GM21737 (cell line): ENCODE data around the gene ABHD12.

Source experiments
- ATAC-seq: cut with Tn5 transposase; IDR thresholded peaks from one replicate; pipeline ENCODE4 v1.9.1; 2021; ENCODE audit warnings: mild to moderate bottlenecking, moderate library complexity; ENCODE audit not compliant: unreplicated experiment

The ABHD12 gene

GRCh38 chr20:25292176-25292891, 98.3 kb downstream of the ABHD12 start:
- ATAC-seq = no peak

- no peak for ATAC-seq
Observed at GRCh38 chr20:25291432-25292133, 99.1 kb downstream of the ABHD12 start.

- no peak for ATAC-seq
Observed at GRCh38 chr20:25290646-25291431, 99.8 kb downstream of the ABHD12 start.

GRCh38 chr20:25289886-25290597, 100.6 kb downstream of the ABHD12 start:
- ATAC-seq = no peak

GRCh38 chr20:25288291-25289181, 102.1 kb downstream of the ABHD12 start:
- ATAC-seq = peak; percentile 84

- ATAC-seq = no peak
Observed at GRCh38 chr20:25287631-25288290, 102.9 kb downstream of the ABHD12 start.

- no peak for ATAC-seq
Observed at GRCh38 chr20:25286917-25287316, 103.7 kb downstream of the ABHD12 start.

GRCh38 chr20:25285856-25286798, 104.5 kb downstream of the ABHD12 start:
- no peak for ATAC-seq

GRCh38 chr20:25285091-25285647, 105.5 kb downstream of the ABHD12 start:
- no peak for ATAC-seq

- ATAC-seq = no peak
Observed at GRCh38 chr20:25284131-25284601, 106.5 kb downstream of the ABHD12 start.

GRCh38 chr20:25283221-25283951, 107.2 kb downstream of the ABHD12 start:
- ATAC-seq = no peak

GRCh38 chr20:25282796-25283195, 107.8 kb downstream of the ABHD12 start:
- no peak for ATAC-seq

- peak; percentile 4 for ATAC-seq
Observed at GRCh38 chr20:25282034-25282781, 108.4 kb downstream of the ABHD12 start.

- ATAC-seq = peak; percentile 61
Observed at GRCh38 chr20:25281541-25281991, 109.1 kb downstream of the ABHD12 start.

GRCh38 chr20:25280574-25281535, 109.8 kb downstream of the ABHD12 start:
- no peak for ATAC-seq
